HG02571 (cell line): ENCODE measurements around the gene PYGO2.

Source experiments
- ATAC-seq: cut with Tn5 transposase; IDR thresholded peaks from one replicate; pipeline ENCODE4 v1.9.1; 2021; ENCODE audit warnings: mild to moderate bottlenecking, moderate library complexity; ENCODE audit not compliant: unreplicated experiment

PYGO2 gene

DNA sequence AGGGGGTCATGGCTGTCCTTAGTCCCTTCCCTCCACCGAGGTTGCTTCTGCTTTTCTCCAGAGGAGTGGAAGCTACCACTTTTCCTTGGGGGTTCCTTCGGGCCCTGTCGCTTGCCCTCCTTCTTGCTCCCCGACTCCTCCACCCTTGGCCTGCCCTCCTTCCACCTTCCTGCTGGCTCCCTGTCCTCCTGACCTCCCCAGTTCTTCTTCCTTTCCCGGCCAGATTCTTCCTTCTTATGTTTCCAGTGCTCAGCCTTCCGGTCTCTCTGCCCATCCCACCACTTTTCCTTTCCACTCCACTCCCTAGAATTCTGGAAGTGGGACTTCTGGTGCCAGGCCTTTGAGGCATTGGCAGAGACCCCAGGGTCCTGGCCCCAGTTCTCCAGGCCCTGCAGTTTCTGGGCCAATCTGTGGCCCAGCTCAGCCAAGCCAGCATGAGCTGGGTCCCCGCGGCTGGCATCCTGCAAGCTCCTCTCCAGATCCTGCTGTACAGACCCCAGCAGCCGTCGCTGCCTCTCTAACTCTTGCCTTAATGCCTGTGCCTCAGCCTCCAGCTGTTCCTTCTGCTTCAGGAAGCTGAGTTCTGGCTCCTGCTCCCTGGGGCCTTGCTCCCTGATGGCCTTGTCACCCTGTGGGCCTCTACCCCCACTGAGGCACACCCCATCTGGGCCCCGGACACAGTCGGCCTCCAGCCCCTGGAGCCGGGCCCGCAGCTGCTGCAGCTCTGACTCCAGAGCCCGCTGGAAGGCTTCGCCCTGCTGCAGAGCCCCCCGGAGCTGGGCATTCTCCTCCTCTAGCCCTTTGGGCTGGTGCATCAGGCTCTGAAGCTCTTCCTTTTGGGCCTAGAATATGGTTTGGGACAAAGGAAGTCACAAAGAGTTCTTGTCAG, 15.4 kb downstream of the PYGO2 start:
- no peak for ATAC-seq

DNA sequence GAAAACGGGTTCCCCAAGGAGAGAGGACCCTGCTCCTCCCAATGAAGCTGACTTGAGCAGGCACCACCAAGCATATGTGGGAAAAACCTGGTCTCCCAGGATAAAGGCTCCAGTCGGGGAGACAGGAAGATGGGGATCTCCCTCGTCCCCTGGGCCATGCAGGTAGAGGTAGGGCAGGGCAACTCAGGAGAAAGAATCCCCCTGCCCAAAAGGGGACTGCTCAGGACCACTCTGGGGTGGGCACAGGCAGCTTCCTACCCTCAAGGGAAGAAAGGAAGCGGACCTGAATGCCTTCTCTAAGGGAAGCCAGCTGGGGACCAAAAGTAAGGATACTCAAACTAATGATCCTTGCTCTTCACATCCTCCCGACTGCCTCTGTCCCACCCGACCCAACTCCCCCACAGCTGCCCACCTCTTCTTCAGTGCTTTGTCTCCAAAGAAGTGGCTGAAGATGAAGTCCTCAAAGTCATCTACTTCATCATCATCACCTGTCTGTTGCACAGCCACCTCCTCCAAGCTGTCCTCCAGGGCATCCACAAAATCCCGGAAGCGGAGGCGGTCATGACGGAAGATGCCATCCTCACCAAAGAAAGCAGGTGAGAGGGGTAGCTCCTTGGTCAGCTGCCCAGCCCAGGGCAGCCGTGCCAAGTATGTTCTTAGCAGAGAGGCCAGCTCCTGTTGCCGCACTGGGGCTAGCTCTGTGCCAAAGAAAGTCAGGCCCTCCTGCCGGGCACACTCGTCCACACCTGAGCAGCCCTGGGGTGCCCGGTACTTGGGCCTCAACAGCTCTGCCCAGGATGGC, 16.2 kb downstream of the PYGO2 start:
- no peak for ATAC-seq

DNA sequence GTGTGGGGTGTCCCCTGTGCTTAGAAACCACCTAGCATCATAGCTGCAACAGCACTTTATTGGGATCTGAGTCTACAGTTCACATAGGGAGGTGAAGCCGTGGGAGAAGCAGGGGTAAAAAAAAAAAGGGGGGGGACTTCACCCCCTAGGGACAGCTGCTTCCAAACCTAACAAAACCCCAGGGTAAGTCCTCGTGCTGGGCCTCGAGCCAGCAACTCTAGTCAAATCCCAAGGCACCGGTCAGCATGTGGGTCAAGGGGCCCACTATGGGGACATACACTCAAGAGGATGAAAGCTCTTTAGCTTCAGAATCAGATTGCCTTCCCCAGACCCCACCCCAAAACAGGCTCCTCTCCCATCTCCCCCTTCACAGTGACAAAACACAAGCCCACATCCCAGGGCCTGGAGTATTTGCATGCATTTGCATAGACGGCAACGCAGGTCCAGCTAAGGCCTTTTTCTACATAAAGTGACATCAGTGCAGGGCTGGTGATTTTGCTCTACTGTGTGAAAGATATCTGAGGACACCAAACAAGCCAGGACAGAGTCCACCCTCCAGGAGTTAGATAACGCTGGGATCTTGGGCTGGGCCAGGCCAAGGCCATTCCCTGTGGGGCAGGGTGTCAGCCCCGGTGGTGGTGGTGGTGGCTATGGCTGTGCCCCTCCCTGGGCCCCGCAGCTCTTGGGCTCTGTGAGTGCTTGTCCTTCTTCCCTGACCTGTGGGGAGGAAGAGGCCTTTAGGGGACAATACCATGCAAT, 17.0 kb downstream of the PYGO2 start:
- no peak for ATAC-seq

DNA sequence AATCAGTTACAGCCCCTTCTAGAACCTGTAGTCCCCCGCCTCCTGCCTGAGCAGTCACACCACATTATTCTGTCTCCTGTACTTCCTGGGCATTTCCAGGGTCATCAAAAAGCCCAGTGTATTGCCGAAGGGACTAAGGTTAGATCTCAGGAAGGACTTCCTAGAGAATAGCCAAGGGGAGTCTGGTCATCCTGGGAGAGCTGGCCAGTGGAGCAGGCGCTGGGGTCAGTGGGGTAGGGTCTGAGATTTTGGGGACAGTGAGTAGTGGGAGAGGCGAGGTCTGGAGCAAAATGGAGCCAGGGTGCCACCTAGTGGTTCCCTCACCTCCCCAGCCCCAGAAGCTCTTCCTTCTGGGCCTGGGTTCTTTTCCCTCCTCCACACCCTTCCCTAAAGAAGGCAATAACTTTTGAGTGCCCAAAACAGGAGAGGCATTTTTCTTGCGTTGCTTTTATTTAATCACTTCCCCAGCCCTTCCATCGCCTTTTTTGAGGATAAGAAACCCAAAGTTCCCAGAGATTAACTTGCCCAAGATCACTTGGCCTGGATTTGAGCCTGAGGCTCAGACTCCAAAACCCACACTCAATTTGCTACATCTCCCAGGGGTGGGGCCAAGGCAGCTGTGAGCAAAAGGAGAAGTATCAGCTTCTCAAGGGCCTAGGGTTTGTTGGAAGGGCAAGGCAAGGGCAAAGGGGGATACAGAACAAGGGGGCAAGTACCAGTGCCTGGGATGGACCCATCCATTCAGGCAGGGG, 17.8 kb downstream of the PYGO2 start:
- no peak for ATAC-seq

DNA sequence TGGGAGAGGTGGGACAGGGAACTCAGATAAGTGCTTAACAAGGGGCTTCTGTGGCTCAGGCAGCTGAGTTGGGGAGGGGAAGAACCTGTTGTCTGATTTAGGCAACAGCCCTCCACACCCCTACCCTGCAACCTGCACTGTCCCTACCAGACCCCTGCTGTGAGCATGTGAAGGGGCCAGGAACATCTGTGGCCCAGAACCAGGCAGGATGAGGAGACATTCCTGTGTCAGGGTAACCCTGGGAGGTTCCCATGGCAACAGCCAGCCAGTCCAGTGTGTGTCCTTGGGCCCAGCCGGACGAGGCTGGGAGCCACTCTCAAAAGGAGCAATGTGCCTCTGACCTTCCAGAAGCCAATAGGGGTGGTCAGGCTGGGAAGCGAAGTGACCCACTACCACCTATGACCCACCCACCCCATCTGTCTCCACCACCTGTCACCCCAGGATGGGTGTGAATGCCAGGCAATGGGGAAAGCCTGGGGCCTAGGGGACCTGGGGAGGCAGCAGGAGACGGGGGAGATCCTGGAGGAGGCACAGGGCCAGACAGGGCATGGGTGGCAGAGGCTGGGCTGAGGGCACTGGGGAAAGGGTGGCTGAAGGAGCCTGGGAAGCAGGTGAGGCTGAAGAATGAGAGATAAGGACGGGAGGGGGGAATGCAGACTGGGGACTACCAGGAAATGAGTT, 20.1 kb downstream of the PYGO2 start:
- ATAC-seq: no peak

- no peak for ATAC-seq
These were observed 20.9 kb downstream of the PYGO2 start for GRCh38 chr1:154940651-154941194.

- ATAC-seq: no peak
These were observed 21.4 kb downstream of the PYGO2 start for GRCh38 chr1:154940213-154940560.

DNA sequence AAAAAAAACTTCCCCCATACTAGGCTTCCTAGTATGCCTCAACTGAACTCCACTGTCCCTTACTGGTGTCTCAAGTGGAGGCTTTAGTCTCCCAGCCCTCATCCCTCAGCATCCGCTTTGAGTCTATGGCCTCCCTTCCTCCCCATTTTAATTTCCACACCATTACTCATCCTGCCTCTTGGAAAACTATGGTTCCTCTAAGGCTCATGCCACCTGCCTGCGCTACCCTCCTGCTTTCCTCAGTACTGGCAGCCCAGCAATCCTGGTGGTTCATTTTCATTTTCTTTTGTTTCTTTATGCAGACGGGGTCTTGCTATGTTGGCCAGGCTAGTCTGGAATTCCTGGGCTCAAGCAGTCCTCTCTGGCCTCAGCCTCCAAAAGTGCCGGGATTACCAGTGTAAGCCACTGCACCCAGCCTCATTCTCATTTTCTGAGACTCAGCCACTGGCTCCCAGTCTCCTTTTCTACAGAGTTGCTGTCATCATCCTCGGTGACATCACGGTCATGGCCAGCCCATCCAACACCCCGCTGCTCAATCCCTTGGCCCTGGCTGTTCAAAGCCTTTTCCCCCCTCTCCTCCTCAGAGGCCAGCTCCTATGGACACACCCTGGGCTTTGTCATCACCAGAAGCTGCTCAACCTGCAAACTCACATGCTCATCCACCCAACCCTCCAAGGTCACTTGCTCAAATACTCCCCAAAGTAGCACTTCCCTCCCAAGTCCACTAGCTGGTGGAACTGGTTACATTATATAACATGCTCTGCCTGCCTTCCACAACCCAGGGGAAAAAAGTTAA, 22.8 kb downstream of the PYGO2 start:
- ATAC-seq: no peak

DNA sequence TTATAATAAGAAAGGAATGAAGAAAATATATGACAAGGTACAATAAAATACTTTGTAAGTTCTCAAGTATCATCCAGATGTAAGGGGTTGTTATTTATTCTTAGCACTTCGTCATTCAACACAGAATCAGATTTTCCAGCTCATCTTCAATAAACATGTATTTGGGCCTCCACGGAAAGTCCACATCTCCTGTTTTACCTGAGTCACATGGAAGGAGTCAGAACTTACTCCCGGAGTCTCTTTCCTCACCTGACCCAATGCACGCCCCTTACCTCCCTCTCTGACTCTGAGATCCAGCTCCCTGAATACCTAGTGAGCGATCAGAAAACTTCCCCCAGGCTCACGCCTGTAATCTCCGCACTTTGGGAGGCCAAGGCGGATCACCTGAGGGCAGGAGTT, 23.6 kb downstream of the PYGO2 start:
- no peak for ATAC-seq

- peak; percentile 48 for ATAC-seq
These were observed 24.2 kb downstream of the PYGO2 start for GRCh38 chr1:154937085-154937987.

DNA sequence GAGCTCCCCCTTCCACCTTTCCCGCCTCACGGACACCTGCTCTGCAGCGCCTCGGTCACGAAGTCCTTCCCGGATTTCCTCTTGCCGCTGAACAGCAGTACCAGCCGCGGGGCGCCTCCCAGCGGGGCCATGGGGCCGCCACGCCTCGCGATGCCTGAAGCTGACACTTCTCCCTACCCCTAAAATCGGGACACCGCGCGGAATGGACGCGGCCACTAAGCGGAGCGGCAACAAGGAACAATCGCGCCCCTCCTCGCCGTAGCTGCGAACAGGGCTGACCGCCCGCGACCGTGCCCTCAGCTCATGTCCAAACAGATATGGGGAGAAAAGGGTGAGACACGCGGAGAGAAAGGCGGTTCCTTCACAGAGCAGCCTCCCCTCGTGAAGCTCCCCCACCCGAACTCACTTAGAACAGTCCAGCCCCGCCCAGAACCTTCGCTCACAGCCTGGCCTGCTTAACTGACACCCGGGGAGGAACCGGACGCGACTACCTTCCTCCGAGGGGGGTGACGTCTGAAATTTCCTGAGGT, 25.0 kb downstream of the PYGO2 start, which contains the start of gene PMVK:
PMVK (minus strand) TSS at position 165 of the 530 bp plus-strand sequence; CDS start at position 131, 34 bp downstream.
- peak; percentile 67 for ATAC-seq

DNA sequence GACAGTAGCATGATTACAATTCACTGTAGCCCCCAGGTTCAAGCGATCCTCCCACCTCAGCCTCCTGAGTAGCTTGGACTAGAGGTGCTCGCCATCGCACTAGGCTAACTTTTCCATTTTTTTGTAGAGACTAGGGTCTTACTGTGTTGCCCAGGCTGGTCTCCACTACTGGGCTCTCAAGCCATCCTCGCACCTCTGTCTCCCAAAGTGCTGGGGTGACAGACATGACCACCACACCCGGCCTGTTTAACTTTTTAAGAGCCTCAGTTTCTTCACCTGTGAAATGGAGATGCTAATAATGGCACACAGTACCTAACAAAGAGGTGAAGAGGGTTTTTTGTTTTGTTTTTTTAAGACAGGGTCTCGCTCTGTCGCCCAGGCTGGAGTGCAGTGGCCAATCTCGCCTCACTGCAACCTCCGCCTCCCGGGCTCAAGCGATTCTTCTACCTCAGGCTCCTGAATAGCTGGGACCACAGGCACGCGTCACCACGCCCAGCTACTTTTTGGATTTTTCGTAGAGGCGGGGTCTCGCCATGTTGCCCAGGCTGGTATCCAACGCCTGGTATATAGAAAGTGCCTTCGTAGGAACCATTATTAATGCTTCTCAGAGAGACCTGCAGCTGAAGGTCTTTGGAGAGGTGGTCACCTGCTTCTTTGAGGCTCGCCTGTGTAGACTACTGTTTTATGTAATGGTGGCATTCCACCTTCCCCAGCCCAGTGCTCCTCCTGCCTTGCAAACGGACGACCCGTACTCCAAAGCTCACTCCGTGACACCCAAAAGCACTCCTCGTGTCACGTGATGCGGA, 25.6 kb downstream of the PYGO2 start:
- ATAC-seq: no peak

GRCh38 chr1:154934358-154934948, 27.1 kb downstream of the PYGO2 start:
- ATAC-seq: no peak

GRCh38 chr1:154931940-154932487, 29.6 kb downstream of the PYGO2 start:
- no peak for ATAC-seq

DNA sequence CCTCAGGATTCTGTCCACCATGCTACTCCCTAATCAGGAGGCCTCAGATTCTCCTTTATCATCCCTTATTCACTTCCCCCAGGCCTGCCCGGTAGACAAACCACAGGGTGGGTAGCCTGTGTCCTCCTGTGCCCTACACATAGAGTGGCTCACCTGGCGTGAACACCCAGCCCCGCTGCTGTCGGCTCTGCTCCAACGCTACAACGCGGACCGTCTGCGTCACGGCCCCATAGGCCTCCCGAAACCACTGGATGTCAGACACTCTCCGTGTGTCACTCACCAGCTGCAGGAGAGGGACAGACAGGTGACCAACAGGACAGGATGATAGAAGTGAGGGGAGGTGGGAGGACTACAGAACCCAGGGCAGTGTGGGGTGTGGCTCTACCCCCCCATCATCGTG, 35.4 kb downstream of the PYGO2 start:
- no peak for ATAC-seq
